Gastroesophageal sphincter (tissue), 3 donors: ENCODE data around the gene PAM.

Experiments used
- EP300 ChIP-seq: sonication (generic); formaldehyde crosslinking; IDR thresholded peaks from one replicate; pipeline ENCODE4 v1.6.1; 2017; ENCODE audit warnings: antibody characterized with exemption, mild to moderate bottlenecking
- TF ChIP-seq, protein P1 (sequence below), 4 experiments: fragments of 200-600 bp in 2 of 4; fragments of 450-650 bp in 2 of 4; sonication (generic) in 1 of 4; IDR thresholded peaks; one replicate each; pipeline ENCODE4 v1.5.1; 2017 to 2019; ENCODE audit warnings: antibody characterized with exemption in 4 of 4, mild to moderate bottlenecking in 2 of 4, moderate library complexity in 2 of 4

- TF ChIP-seq, protein P1, sequence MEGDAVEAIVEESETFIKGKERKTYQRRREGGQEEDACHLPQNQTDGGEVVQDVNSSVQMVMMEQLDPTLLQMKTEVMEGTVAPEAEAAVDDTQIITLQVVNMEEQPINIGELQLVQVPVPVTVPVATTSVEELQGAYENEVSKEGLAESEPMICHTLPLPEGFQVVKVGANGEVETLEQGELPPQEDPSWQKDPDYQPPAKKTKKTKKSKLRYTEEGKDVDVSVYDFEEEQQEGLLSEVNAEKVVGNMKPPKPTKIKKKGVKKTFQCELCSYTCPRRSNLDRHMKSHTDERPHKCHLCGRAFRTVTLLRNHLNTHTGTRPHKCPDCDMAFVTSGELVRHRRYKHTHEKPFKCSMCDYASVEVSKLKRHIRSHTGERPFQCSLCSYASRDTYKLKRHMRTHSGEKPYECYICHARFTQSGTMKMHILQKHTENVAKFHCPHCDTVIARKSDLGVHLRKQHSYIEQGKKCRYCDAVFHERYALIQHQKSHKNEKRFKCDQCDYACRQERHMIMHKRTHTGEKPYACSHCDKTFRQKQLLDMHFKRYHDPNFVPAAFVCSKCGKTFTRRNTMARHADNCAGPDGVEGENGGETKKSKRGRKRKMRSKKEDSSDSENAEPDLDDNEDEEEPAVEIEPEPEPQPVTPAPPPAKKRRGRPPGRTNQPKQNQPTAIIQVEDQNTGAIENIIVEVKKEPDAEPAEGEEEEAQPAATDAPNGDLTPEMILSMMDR (IDR thresholded peaks at IDR 0.05): no peak
- no peak for TF ChIP-seq EP300
Observed at GRCh38 chr5:102750151-102750834, 4.8 kb upstream of the PAM start.
